Measurements from ENCODE around the gene FAM241B. TPM values are rescaled to one million over a fixed set of nuclear protein-coding genes. Genes with fewer than 3 reads are reported as not detected.

FAM241B gene
- total RNA-seq, 1 donor from 2014 or later, result 12.5 TPM

DNA sequence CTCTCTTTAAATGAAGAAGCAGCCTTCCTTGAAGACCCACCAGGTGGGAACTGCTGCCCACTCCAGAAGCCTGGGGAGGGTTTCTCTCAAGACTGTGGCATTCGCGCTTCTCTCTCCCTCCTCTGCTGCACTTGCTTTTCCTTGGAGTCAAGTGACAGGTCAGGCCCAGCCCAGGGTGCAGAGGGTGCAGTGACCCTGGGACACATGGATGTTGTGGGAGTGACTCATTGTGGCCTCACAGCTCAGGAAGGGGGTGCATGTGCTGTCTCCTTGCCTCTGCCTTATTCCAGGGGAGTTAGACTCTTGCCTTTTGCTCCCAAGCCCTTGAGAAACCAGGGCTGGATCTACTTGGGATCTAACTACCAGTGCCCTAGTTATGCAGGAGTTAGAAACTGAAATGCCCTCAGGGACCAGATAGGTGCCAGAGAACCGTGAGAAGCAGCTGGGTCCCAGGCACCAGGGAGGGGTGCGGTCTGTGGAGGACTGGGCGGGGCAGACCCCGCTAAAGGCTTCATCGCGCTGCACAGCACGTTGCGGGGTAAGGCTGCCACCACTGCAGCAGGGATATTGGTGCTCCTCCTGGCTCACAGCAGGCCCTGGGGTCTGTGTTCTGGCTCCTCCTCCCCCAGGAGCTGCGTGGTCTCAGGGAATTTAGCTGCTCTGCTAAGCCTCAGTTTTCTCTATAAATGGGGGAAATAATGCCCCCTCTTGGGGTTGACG is 11.4 kb downstream of the FAM241B start:
- Mint-ChIP-seq H3K27me3 (ENCODE audit: low read depth) (peaks cover 25% of the 10 kb centered on the region), H3K4me1 (peaks cover 18% of the 10 kb centered on the region), H3K4me3 (no peak overlapping the region), H3K36me3 (ENCODE audit: low read depth) (no peaks in the 10 kb centered on the region), H3K27ac (ENCODE audit: unreplicated experiment) (no peak overlapping the region), H3K9me3 (no peaks in the 10 kb centered on the region)
- TF ChIP-seq, protein P1, sequence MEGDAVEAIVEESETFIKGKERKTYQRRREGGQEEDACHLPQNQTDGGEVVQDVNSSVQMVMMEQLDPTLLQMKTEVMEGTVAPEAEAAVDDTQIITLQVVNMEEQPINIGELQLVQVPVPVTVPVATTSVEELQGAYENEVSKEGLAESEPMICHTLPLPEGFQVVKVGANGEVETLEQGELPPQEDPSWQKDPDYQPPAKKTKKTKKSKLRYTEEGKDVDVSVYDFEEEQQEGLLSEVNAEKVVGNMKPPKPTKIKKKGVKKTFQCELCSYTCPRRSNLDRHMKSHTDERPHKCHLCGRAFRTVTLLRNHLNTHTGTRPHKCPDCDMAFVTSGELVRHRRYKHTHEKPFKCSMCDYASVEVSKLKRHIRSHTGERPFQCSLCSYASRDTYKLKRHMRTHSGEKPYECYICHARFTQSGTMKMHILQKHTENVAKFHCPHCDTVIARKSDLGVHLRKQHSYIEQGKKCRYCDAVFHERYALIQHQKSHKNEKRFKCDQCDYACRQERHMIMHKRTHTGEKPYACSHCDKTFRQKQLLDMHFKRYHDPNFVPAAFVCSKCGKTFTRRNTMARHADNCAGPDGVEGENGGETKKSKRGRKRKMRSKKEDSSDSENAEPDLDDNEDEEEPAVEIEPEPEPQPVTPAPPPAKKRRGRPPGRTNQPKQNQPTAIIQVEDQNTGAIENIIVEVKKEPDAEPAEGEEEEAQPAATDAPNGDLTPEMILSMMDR (conservative IDR thresholded peaks at IDR 0.05), result no peak
- DNase-seq (ENCODE audit: low read depth, low spot score), result no peak

DNA sequence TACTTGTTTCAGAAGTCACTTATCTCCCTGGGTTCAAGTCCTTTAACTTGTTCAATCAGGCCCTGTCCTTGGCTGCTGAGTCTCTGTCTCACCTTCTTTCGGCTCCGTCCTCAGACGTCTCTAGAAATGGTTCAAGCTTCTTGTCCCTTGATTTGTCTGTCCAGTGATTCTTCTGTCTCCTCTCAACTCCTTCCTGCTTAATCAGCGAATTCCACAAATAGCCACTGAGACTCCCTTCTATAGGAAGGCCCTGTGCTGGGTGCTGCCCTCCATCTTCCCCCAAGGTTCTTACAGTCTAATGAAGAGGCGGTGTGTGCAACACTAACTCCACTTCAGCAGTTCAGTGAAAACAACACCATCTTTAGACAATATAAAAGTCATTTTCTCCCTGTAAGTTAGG is 12.7 kb downstream of the FAM241B start:
- Mint-ChIP-seq H3K4me3 (no peak overlapping the region), H3K9me3 (no peaks in the 10 kb centered on the region), H3K27ac (ENCODE audit: unreplicated experiment) (no peak overlapping the region), H3K4me1 (peaks cover 31% of the 10 kb centered on the region), H3K36me3 (ENCODE audit: low read depth) (no peaks in the 10 kb centered on the region), H3K27me3 (ENCODE audit: low read depth) (peaks cover 23% of the 10 kb centered on the region)
- no peak for DNase-seq (ENCODE audit: low read depth, low spot score)
- TF ChIP-seq, protein P1 (conservative IDR thresholded peaks at IDR 0.05), result no peak

DNA sequence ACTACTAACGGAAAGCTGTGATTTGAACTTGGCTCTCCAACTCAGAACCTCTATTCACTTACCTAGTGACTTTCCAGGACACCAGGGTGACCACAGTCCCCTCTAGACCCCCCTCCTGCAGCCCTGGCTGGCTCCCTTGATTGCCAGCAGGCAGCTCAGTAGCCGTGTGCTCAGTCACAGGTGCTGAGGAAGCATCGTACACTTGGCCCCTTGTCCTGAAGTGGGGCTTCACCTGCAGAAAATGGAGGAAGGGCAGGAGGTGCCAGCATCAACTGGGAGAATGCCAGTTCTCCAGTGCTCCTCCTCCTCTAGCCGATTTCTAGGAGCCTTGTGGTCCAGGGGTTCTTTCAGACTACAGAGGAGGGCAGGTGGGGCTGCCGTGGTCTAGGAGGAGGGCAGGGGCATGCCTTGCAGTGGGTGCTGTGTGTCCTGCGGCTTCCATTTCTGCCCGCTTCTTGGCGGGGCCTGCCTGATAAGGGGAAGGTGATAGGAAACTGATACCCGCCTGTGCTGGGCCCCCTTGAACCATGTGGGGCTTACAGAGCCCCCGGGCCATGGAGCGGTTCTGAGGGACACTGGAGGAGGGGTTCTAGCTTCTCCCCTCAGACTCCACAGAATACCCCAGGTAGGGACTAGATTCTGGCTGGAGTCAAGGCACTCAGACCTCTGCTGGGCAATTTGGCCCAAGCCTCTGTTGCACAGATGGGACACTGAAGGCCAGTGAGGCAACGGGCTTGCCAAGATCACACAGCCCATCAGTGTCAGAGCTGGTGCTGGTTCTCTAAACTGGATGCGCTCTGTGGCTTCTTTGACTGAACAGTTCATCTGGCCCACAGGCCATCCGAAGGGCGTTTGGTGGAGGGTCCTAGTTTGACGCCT is 14.0 kb downstream of the FAM241B start:
- H3K27ac Mint-ChIP-seq (ENCODE audit: unreplicated experiment), result no peak overlapping the region
- peaks cover 38% of the 10 kb centered on the region for H3K4me1 Mint-ChIP-seq
- H3K4me3 Mint-ChIP-seq, result peak overlapping the region; percentile 13
- H3K9me3 Mint-ChIP-seq, result no peaks in the 10 kb centered on the region
- no peaks in the 10 kb centered on the region for H3K36me3 Mint-ChIP-seq (ENCODE audit: low read depth)
- TF ChIP-seq, protein P1 (conservative IDR thresholded peaks at IDR 0.05), result no peak
- H3K27me3 Mint-ChIP-seq (ENCODE audit: low read depth), result peaks cover 23% of the 10 kb centered on the region
- no peak for DNase-seq (ENCODE audit: low read depth, low spot score)

DNA sequence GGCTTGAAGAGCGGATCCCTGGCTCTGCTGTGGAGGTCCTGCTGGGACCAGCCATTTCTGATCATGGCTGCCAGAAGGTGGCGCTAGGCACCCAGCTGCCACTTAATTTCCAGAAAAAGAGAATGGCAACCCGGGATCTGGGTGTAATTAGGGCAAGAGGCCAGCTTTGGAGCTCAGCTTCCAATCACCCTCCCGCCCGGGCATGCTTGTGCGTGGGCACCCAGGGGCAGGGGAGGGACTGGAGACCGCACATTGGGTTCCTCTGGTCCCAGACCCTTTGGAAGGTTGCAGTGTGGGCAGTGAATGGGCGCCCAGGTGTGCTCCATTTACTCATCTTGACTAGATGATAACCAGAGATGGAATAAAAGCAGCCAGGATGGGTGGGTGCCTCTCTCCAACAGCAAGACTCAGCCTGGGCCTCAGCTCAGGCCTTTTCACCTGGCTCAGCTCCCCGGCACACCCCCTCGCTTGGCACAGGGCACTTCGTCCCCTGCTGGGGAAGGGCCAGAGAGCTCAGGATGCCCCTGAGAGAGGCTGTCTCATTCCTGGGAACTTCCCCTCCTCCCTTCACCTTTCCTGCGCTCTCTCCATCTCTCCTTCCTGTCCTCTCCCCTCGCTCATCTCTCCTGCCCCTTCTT is 14.7 kb downstream of the FAM241B start:
- Mint-ChIP-seq H3K4me3 (peak overlapping the region; percentile 13), H3K4me1 (peaks cover 45% of the 10 kb centered on the region), H3K9me3 (no peaks in the 10 kb centered on the region), H3K36me3 (ENCODE audit: low read depth) (no peaks in the 10 kb centered on the region), H3K27me3 (ENCODE audit: low read depth) (peaks cover 18% of the 10 kb centered on the region), H3K27ac (ENCODE audit: unreplicated experiment) (no peak overlapping the region)
- DNase-seq (ENCODE audit: low read depth, low spot score), result peak; percentile 73
- TF ChIP-seq, protein P1 (conservative IDR thresholded peaks at IDR 0.05), result peak; percentile 87

DNA sequence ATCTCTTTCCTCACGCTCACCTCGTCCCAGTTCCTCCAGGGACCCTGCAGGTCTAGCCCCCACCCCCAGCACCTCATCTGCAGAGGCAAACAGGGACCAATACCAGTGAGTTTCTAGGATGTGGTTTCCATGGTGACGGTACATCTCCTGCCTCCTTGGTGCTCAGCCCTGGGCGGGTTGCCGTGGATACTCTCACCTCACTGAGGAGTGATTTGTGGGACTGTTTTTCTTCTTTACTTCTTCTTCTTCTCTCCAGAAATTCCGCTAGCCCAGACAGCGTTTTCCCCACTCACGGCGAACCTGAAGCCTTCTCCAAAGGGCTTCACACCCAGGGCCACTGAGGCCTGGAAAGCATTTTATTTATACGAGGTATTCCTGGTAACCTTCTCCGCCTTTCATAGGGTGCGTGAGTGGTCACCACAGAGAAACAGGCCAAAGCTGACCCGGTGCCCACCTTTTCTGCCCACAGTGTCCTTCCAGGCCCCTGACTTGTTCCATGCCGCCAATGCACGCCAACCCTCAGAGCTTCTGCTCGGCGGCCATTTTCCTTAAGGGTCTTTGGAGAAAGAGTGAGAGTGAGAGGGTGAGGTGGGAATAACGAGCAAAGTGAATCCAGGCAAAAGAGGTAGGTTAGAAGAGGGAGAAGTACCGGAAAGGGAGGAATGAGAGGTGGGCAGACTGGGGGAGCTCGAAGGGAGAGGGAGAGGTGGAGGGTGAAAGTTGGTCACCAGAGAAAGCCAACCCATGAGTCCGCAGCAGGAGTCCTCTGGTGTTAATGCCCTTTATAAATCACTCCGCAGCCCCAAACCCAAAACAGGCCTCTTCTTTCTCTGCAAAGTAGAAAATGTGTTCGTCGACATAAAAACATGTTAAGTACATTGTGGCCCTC is 15.5 kb downstream of the FAM241B start:
- peak overlapping the region; percentile 40 for H3K27ac Mint-ChIP-seq (ENCODE audit: unreplicated experiment)
- H3K9me3 Mint-ChIP-seq, result no peaks in the 10 kb centered on the region
- peaks cover 11% of the 10 kb centered on the region for H3K27me3 Mint-ChIP-seq (ENCODE audit: low read depth)
- no peak for DNase-seq (ENCODE audit: low read depth, low spot score)
- peak overlapping the region; percentile 5 for H3K4me3 Mint-ChIP-seq
- TF ChIP-seq, protein P1 (conservative IDR thresholded peaks at IDR 0.05), result no peak
- peaks cover 52% of the 10 kb centered on the region for H3K4me1 Mint-ChIP-seq
- H3K36me3 Mint-ChIP-seq (ENCODE audit: low read depth), result no peaks in the 10 kb centered on the region
